CD14-positive monocyte (primary cell): ENCODE data around the gene SCRN1. TPM values are rescaled to one million over a fixed set of nuclear protein-coding genes. Genes with fewer than 3 reads are reported as not detected.

ENCODE experiments used
- DNase-seq, 3 donors: peaks; one replicate each; pipeline ENCODE4 v3.0.0-alpha.2; 2011 to 2022
- H2AFZ ChIP-seq: 2 replicates; pipeline ENCODE4 v1.6.0; 2012; ENCODE audit warnings: mild to moderate bottlenecking, low read depth, low read length, inconsistent platforms; ENCODE audit not compliant: insufficient read depth, poor library complexity, severe bottlenecking
- H3K27ac ChIP-seq, 2 donors: 1 replicate in 1 of 2; 2 replicates in 1 of 2; pipeline ENCODE4 v1.5.1; 2012 to 2013; ENCODE audit warnings: low read length in 2 of 2, control low read depth in 1 of 2, inconsistent platforms in 1 of 2, low read depth in 1 of 2, mild to moderate bottlenecking in 1 of 2
- H3K27me3 ChIP-seq, 2 donors: one replicate each; pipeline versions ENCODE4 v1.6.0 to v1.6.1; 2011 to 2013; ENCODE audit warnings: low read length in 2 of 2; ENCODE audit not compliant: control insufficient read depth in 2 of 2, insufficient read depth in 2 of 2
- H3K36me3 ChIP-seq, 2 donors: replicated peaks in 1 of 2; 1 replicate in 1 of 2; 2 replicates in 1 of 2; pipeline versions ENCODE4 v1.5.1 to v1.6.1; 2012 to 2013; ENCODE audit warnings: low read length in 2 of 2, control low read depth in 1 of 2, inconsistent platforms in 1 of 2, mild to moderate bottlenecking in 1 of 2; ENCODE audit not compliant: insufficient read depth in 2 of 2, control insufficient read depth in 1 of 2
- H3K4me1 ChIP-seq, 2 donors: 1 replicate in 1 of 2; 2 replicates in 1 of 2; pipeline versions ENCODE4 v1.5.1 to v1.6.1; 2012 to 2013; ENCODE audit warnings: low read length in 2 of 2, control low read depth in 1 of 2, inconsistent platforms in 1 of 2, mild to moderate bottlenecking in 1 of 2, moderate library complexity in 1 of 2; ENCODE audit not compliant: insufficient read depth in 2 of 2, control insufficient read depth in 1 of 2
- H3K4me2 ChIP-seq: replicated peaks from 2 replicates; pipeline ENCODE3; 2012; ENCODE audit warnings: low read length, moderate library complexity, mild to moderate bottlenecking; ENCODE audit not compliant: poor library complexity, severe bottlenecking; ENCODE audit errors: extremely low read depth
- H3K4me3 ChIP-seq, 3 experiments: fragments of 200-600 bp in 1 of 3; sonication (generic) in 1 of 3; replicated peaks in 1 of 3; 1 replicate in 2 of 3; 2 replicates in 1 of 3; pipeline ENCODE4 v1.5.1; 2011 to 2013; ENCODE audit warnings: low read length in 3 of 3, mild to moderate bottlenecking in 3 of 3, control low read depth in 2 of 3, low read depth in 2 of 3, inconsistent platforms in 1 of 3, moderate library complexity in 1 of 3
- H3K79me2 ChIP-seq: 2 replicates; pipeline ENCODE4 v1.6.0; 2012; ENCODE audit warnings: mild to moderate bottlenecking, control low read depth, inconsistent platforms, low read length, moderate library complexity; ENCODE audit not compliant: insufficient read depth
- H3K9ac ChIP-seq: 2 replicates; pipeline ENCODE4 v1.6.0; 2017; ENCODE audit warnings: low read length, mild to moderate bottlenecking; ENCODE audit not compliant: insufficient read depth, poor library complexity, severe bottlenecking
- H3K9me3 ChIP-seq, 2 donors: replicated peaks in 1 of 2; 1 replicate in 1 of 2; 2 replicates in 1 of 2; pipeline versions ENCODE4 v1.5.1 to v1.6.1; 2012 to 2013; ENCODE audit warnings: low read length in 2 of 2, control low read depth in 1 of 2; ENCODE audit not compliant: control insufficient read depth in 1 of 2, insufficient read depth in 1 of 2
- H4K20me1 ChIP-seq: 2 replicates; pipeline ENCODE4 v1.6.0; 2012; ENCODE audit warnings: mild to moderate bottlenecking, low read length, control low read depth, moderate library complexity; ENCODE audit not compliant: insufficient read depth
- H3K27ac Mint-ChIP-seq, 7 donors: one replicate each; pipeline ENCODE4 v1.8.0; 2020; ENCODE audit warnings: mild to moderate bottlenecking in 7 of 7, mixed read lengths in 7 of 7, moderate library complexity in 6 of 7, inconsistent platforms in 2 of 7
- H3K27me3 Mint-ChIP-seq, 3 donors: one replicate each; pipeline ENCODE4 v1.8.0; 2021 to 2022; ENCODE audit warnings: low read depth in 3 of 3, mild to moderate bottlenecking in 3 of 3, mixed read lengths in 3 of 3, moderate library complexity in 3 of 3, inconsistent platforms in 1 of 3
- H3K36me3 Mint-ChIP-seq, 2 donors: one replicate each; pipeline ENCODE4 v1.8.0; 2020; ENCODE audit warnings: mixed read lengths in 2 of 2, inconsistent platforms in 1 of 2, mild to moderate bottlenecking in 1 of 2
- H3K4me1 Mint-ChIP-seq: one replicate; pipeline ENCODE4 v1.8.0; 2020; ENCODE audit warnings: mild to moderate bottlenecking, mixed read lengths
- H3K4me3 Mint-ChIP-seq, 2 donors: one replicate each; pipeline ENCODE4 v1.8.0; 2020; ENCODE audit warnings: mild to moderate bottlenecking in 2 of 2, mixed read lengths in 2 of 2, moderate library complexity in 1 of 2
- H3K9me3 Mint-ChIP-seq, 7 donors: one replicate each; pipeline ENCODE4 v1.8.0; 2020 to 2022; ENCODE audit warnings: mixed read lengths in 7 of 7, mild to moderate bottlenecking in 6 of 7, moderate library complexity in 6 of 7, inconsistent platforms in 2 of 7
- WGBS: methylation state at CpG from one replicate; pipeline ENCODE4 v1.1.5; 2013; ENCODE audit warnings: missing lambda C conversion rate; ENCODE audit not compliant: insufficient coverage; 5-methylcytosine and 5-hydroxymethylcytosine counted together
- intact Hi-C, 2 donors: fragments of 100-400 bp; cut with micrococcal nuclease; formaldehyde crosslinking; loops; one replicate each; pipeline versions ENCODE4 v1.15.0 to v1.15.1; 2023
- polyA plus RNA-seq, 3 donors: library from polyadenylated mRNA; depleted of rRNA in 1 of 3; unstranded in 2 of 3; stranded (reverse) in 1 of 3; fragments of 300-500 nt in 2 of 3; fragments of >200 nt in 1 of 3; fragmentation: Illumina TruSeq in 2 of 3; gene quantifications; 1 replicate in 2 of 3; 2 replicates in 1 of 3; pipeline ENCODE4 v1.2.3, GENCODE V29; 2012 to 2021
- TF ChIP-seq, protein P1 (sequence below): fragments of 200-600 bp; IDR thresholded peaks from one replicate; pipeline ENCODE4 v1.8.0; 2022; ENCODE audit warnings: antibody characterized with exemption, mild to moderate bottlenecking

The SCRN1 gene
- polyA plus RNA-seq, 3 donors, result 8.4 to 12.1 (median 8.6) TPM

DNA sequence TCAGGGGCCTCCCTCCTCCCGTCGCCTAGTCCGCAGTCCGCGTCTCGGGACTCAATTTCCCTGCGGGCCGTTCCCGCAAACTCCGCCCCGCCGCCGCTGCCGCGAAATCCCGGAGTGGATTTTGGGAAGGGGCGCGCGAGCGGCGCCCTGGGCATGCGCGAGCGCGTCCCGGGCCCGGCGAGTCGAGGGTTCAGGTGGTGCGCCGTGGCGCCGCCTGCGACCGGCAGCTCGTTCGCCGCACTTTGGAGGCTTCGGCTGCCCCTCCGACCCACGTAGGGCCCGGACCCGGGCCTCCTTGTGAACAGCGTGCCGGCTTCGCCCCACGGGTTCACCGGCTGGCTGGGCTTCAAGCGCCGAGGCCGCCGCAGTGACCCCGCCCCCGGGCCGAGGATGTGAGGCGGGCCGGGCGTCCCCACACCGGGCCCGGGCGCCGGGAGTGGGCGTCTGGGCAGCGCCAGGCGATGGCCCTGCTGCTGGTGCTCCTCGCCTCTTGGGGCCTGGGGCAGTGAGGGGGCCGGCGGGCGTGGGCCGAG lies 38.7 kb upstream of the SCRN1 start, which contains the start of gene PLEKHA8:
Gene PLEKHA8 (plus strand): TSS at position 197 of the 533 bp plus-strand sequence. CDS start 351 bp downstream, outside the sequence.
- peaks cover 0 to 4% (median 3%) of the 10 kb centered on the region in 3 donors for H3K27me3 Mint-ChIP-seq
- under 1% methylated on average over 70 of the region's 70 CpGs for WGBS
- peaks cover 19% of the 10 kb centered on the region for H3K79me2 ChIP-seq
- H3K4me1 ChIP-seq, result peaks cover 23 to 32% of the 10 kb centered on the region in 2 donors
- H4K20me1 ChIP-seq, result no peaks in the 10 kb centered on the region
- peak within 1 kb of the TSS in 1 of 2 donors; percentile 94 for H3K4me3 Mint-ChIP-seq
- peak within 1 kb of the TSS; percentile 93 for H2AFZ ChIP-seq
- peak within 1 kb of the TSS; percentile 86 to 96 (median 94) for H3K27ac Mint-ChIP-seq
- H3K36me3 Mint-ChIP-seq, result peaks cover 0 to 2% of the 10 kb centered on the region in 2 donors
- peak; percentile 67 to 80 (median 75) for DNase-seq
- H3K9ac ChIP-seq, result peak within 1 kb of the TSS; percentile 74
- H3K36me3 ChIP-seq, result no peaks in the 10 kb centered on the region
- no peaks in the 10 kb centered on the region for H3K27me3 ChIP-seq
- H3K4me3 ChIP-seq, result peak within 1 kb of the TSS; percentile 81 to 88 (median 84)
- peaks cover 36% of the 10 kb centered on the region for H3K4me1 Mint-ChIP-seq
- intact Hi-C loops, result loop anchor here (5.0 kb wide), 3 partner anchors 36 to 209 kb away; partner anchors contain the start of gene SCRN1 (in 1 of the 2)
- H3K4me2 ChIP-seq, result peak within 1 kb of the TSS; percentile 87
- H3K9me3 ChIP-seq, result no peaks in the 10 kb centered on the region
- peaks cover 0 to 3% (median 0%) of the 10 kb centered on the region in 7 donors for H3K9me3 Mint-ChIP-seq
- peak within 1 kb of the TSS in 1 of 2 donors; percentile 85 for H3K27ac ChIP-seq
- TF ChIP-seq, protein P1, sequence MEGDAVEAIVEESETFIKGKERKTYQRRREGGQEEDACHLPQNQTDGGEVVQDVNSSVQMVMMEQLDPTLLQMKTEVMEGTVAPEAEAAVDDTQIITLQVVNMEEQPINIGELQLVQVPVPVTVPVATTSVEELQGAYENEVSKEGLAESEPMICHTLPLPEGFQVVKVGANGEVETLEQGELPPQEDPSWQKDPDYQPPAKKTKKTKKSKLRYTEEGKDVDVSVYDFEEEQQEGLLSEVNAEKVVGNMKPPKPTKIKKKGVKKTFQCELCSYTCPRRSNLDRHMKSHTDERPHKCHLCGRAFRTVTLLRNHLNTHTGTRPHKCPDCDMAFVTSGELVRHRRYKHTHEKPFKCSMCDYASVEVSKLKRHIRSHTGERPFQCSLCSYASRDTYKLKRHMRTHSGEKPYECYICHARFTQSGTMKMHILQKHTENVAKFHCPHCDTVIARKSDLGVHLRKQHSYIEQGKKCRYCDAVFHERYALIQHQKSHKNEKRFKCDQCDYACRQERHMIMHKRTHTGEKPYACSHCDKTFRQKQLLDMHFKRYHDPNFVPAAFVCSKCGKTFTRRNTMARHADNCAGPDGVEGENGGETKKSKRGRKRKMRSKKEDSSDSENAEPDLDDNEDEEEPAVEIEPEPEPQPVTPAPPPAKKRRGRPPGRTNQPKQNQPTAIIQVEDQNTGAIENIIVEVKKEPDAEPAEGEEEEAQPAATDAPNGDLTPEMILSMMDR, result no peak

DNA sequence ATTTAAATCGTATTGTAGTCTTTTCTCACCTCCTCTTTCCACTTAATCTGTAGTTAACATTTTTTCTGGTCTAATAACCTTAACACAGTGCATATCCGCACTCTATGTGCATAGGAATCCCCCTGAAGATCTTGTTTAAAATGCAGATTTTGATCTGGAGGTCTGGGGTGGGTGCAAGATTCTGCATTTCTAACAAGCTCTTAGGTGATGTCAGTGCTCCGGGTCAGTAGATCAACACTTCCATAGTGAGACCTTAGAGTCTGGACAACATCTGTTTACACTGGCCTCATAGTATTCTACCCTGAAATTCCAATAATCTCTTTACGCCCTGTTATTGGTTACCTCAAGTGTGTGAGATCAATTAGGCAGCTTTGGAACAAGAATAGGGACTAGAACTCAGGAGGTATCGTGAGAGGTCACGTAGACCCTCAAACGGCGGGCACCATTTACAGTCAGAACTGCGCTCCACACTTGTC lies 38.2 kb upstream of the SCRN1 start:
- Mint-ChIP-seq H3K9me3 (peaks cover 0 to 3% (median 0%) of the 10 kb centered on the region in 7 donors), H3K36me3 (peaks cover 0 to 2% of the 10 kb centered on the region in 2 donors), H3K4me1 (peaks cover 39% of the 10 kb centered on the region), H3K4me3 (peak overlapping the region in 1 of 2 donors; percentile 94), H3K27me3 (peaks cover 0 to 4% (median 3%) of the 10 kb centered on the region in 3 donors), H3K27ac (peak overlapping the region; percentile 86 to 96 (median 94))
- H3K9ac ChIP-seq, result peak overlapping the region; percentile 74
- H3K27ac ChIP-seq, result peak overlapping the region in 1 of 2 donors; percentile 85
- intact Hi-C loops, result loop anchor here (5.0 kb wide), 3 partner anchors 35 to 210 kb away; partner anchors contain the start of gene SCRN1 (in 1 of the 2)
- H3K4me3 ChIP-seq, result peak overlapping the region; percentile 81 to 88 (median 84)
- H3K36me3 ChIP-seq, result no peaks in the 10 kb centered on the region
- H4K20me1 ChIP-seq, result no peaks in the 10 kb centered on the region
- H3K27me3 ChIP-seq, result no peaks in the 10 kb centered on the region
- peaks cover 23 to 32% of the 10 kb centered on the region in 2 donors for H3K4me1 ChIP-seq
- H2AFZ ChIP-seq, result peak overlapping the region; percentile 93
- TF ChIP-seq, protein P1, result no peak
- H3K79me2 ChIP-seq, result peaks cover 22% of the 10 kb centered on the region
- peak overlapping the region; percentile 87 for H3K4me2 ChIP-seq
- peak in 1 of 3 donors; percentile 7 for DNase-seq
- 0% methylated on average over 5 of the region's 9 CpGs for WGBS
- H3K9me3 ChIP-seq, result no peaks in the 10 kb centered on the region
